ENCODE measurements around the gene WDR20. TPM values are rescaled to one million over a fixed set of nuclear protein-coding genes. Genes with fewer than 3 reads are reported as not detected.

The WDR20 gene
- total RNA-seq, 2 experiments from 2014 or later = 40.1 to 41.2 TPM

GRCh38 chr14:102096569-102097188, 43.0 kb upstream of the WDR20 start:
- ChIA-PET CTCF (interaction anchor here (0.6 to 2.1 kb wide), 21 partner anchors 8 to 234 kb away, joined by 3 to 28 read pairs (median 4); partner anchors contain the start of genes DYNC1H1 and HSP90AA1), POLR2A (interaction anchor here (0.6 to 1.5 kb wide), 6 partner anchors 8 to 390 kb away, joined by 3 to 6 read pairs (median 3); no protein-coding TSS in a partner anchor)
- Mint-ChIP-seq H3K27ac (no peak overlapping the region), H3K4me3 (no peak overlapping the region), H3K9me3 (no peaks in the 10 kb centered on the region), H3K4me1 (ENCODE audit: low read depth) (no peaks in the 10 kb centered on the region), H3K27me3 (no peaks in the 10 kb centered on the region), H3K36me3 (ENCODE audit: low read depth) (no peaks in the 10 kb centered on the region)
- Histone ChIP-seq H3K9me3 (ENCODE audit: control insufficient read depth in 1 of 2, insufficient read depth in 1 of 2, low read length in 2 of 2) (no peaks in the 10 kb centered on the region), H3K4me1 (ENCODE audit: insufficient read depth, low read length) (peaks cover 5% of the 10 kb centered on the region), H3K4me3 (ENCODE audit: low read length) (no peak overlapping the region), H3K36me3 (ENCODE audit: insufficient read depth, low read length) (no peaks in the 10 kb centered on the region), H3K27me3 (ENCODE audit: control insufficient read depth in 1 of 2, insufficient read depth in 2 of 2, low read length in 2 of 2) (no peaks in the 10 kb centered on the region), H3K27ac (ENCODE audit: low read depth in 1 of 2, low read length in 2 of 2) (no peak overlapping the region)
- ATAC-seq (ENCODE audit: poor library complexity) = peak; percentile 67
- DNase-seq = peak; percentile 51 to 86 (median 66)
- TF ChIP-seq, protein P1, sequence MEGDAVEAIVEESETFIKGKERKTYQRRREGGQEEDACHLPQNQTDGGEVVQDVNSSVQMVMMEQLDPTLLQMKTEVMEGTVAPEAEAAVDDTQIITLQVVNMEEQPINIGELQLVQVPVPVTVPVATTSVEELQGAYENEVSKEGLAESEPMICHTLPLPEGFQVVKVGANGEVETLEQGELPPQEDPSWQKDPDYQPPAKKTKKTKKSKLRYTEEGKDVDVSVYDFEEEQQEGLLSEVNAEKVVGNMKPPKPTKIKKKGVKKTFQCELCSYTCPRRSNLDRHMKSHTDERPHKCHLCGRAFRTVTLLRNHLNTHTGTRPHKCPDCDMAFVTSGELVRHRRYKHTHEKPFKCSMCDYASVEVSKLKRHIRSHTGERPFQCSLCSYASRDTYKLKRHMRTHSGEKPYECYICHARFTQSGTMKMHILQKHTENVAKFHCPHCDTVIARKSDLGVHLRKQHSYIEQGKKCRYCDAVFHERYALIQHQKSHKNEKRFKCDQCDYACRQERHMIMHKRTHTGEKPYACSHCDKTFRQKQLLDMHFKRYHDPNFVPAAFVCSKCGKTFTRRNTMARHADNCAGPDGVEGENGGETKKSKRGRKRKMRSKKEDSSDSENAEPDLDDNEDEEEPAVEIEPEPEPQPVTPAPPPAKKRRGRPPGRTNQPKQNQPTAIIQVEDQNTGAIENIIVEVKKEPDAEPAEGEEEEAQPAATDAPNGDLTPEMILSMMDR (IDR thresholded peaks at IDR 0.05) = peak; percentile 98
- intact Hi-C loops (cut with DNase I, micrococcal nuclease) = loop anchor here (1.0 to 5.0 kb wide), 4 partner anchors 33 to 389 kb away; no protein-coding TSS in a partner anchor

GRCh38 chr14:102097441-102098135, 42.1 kb upstream of the WDR20 start:
- no peak for ATAC-seq (ENCODE audit: poor library complexity)
- POLR2A ChIA-PET = no interaction called here
- H3K36me3 Mint-ChIP-seq (ENCODE audit: low read depth) = no peaks in the 10 kb centered on the region
- Histone ChIP-seq H3K4me3 (ENCODE audit: low read length) (no peak overlapping the region), H3K36me3 (ENCODE audit: insufficient read depth, low read length) (no peaks in the 10 kb centered on the region), H3K27me3 (ENCODE audit: control insufficient read depth in 1 of 2, insufficient read depth in 2 of 2, low read length in 2 of 2) (no peaks in the 10 kb centered on the region), H3K27ac (ENCODE audit: low read depth in 1 of 2, low read length in 2 of 2) (no peak overlapping the region), H3K9me3 (ENCODE audit: control insufficient read depth in 1 of 2, insufficient read depth in 1 of 2, low read length in 2 of 2) (no peaks in the 10 kb centered on the region), H3K4me1 (ENCODE audit: insufficient read depth, low read length) (peaks cover 5% of the 10 kb centered on the region)
- DNase-seq = no peak
- H3K27me3 Mint-ChIP-seq = no peaks in the 10 kb centered on the region
- H3K4me1 Mint-ChIP-seq (ENCODE audit: low read depth) = no peaks in the 10 kb centered on the region
- no peak overlapping the region for H3K4me3 Mint-ChIP-seq
- CTCF ChIA-PET = interaction anchor here (0.7 to 2.1 kb wide), 8 partner anchors 9 to 233 kb away, joined by 3 to 28 read pairs (median 5); partner anchors contain the start of gene HSP90AA1
- no peaks in the 10 kb centered on the region for H3K9me3 Mint-ChIP-seq
- intact Hi-C loops (cut with DNase I, micrococcal nuclease) = loop anchor here in 1 of 2 experiments (5.0 kb wide), 2 partner anchors 50 to 390 kb away; no protein-coding TSS in a partner anchor
- no peak overlapping the region for H3K27ac Mint-ChIP-seq
- TF ChIP-seq, protein P1 (IDR thresholded peaks at IDR 0.05) = no peak

- intact Hi-C loops (cut with DNase I, micrococcal nuclease) = no loop called here
- Histone ChIP-seq H3K4me1 (ENCODE audit: insufficient read depth, low read length) (no peaks in the 10 kb centered on the region), H3K9me3 (ENCODE audit: control insufficient read depth in 1 of 2, insufficient read depth in 1 of 2, low read length in 2 of 2) (no peaks in the 10 kb centered on the region), H3K27ac (ENCODE audit: low read depth in 1 of 2, low read length in 2 of 2) (no peak overlapping the region), H3K4me3 (ENCODE audit: low read length) (no peak overlapping the region), H3K27me3 (ENCODE audit: control insufficient read depth in 1 of 2, insufficient read depth in 2 of 2, low read length in 2 of 2) (no peaks in the 10 kb centered on the region), H3K36me3 (ENCODE audit: insufficient read depth, low read length) (no peaks in the 10 kb centered on the region)
- TF ChIP-seq, protein P1 (IDR thresholded peaks at IDR 0.05) = no peak
- H3K4me3 Mint-ChIP-seq = no peak overlapping the region
- no peaks in the 10 kb centered on the region for H3K4me1 Mint-ChIP-seq (ENCODE audit: low read depth)
- no peak for DNase-seq
- ChIA-PET POLR2A (no interaction called here), CTCF (no interaction called here)
- no peak overlapping the region for H3K27ac Mint-ChIP-seq
- no peak for ATAC-seq (ENCODE audit: poor library complexity)
- no peaks in the 10 kb centered on the region for H3K9me3 Mint-ChIP-seq
- no peaks in the 10 kb centered on the region for H3K36me3 Mint-ChIP-seq (ENCODE audit: low read depth)
- no peaks in the 10 kb centered on the region for H3K27me3 Mint-ChIP-seq
Measured at GRCh38 chr14:102103062-102103695, 36.5 kb upstream of the WDR20 start.

Data from CD4-positive, alpha-beta T cell (primary cell).